ENCODE results near the gene GABRR2.
A peak's percentile ranks its signal among the peaks of the same experiment; 100 is the strongest.

The GABRR2 gene

DNA sequence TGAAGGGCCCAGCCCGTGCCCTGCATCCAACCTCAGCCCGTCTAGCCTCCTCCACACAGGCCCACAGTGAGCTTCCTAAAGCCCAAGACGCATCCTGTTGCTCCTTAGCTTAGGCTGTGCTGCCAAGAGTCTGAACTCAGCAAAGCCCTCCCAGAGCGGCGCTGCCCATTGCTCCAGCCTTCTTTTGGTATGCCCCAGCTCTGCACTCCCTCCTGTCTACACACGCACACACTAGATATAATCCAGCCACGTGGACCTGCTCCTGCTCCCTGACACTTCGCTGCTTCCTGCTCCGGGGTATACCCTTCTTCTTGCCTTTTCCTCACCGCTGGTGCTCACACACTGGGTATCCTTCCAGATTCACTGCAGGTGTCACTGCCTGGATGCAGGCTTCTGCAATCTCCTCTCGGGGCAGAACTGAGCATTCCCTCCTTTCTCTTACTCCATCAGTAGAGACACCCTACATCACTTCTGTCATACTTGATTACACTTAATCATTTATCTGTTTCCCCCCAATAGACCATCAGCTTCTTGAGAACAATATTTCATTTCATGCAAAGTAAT, 23.8 kb downstream of the GABRR2 start:
- DNase-seq (ENCODE audit: low read depth) = no peak

DNA sequence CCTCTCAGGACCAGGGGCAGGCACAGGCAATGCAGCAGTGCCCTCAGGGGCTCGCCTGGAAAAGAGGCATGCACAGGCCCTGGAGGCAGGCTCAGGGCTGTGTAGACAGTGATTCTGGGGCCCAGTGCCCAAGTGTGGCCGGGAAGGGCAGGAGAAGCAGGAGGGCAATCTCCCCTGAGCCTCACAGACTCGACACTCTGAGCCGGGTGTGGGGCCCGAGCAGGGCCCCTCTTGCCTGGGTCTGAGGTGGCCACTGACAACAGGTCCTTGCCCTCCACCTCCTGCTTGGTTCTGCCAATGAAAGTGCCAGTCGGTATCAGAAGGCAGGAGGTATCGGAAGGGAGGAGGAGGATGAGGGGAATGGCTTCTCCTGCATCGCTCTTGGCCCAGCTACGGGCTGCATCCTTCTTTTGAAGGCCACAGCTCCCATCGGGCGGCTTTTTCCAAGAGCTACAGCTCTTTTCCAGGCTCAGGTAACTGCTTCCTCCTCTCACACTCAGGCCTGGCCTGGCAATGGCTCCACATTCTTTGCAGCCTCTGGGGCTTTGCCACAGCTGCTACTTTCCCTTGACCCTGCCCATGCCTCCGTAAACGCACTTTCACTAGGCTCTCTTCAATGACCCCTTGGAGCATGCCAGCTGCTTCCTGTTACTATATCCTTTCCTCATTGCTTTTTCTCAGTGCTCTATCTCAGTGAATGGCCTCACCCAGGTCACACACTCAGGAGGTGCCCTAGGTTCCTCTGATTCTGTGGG, 24.5 kb downstream of the GABRR2 start:
- no peak for DNase-seq (ENCODE audit: low read depth)

DNA sequence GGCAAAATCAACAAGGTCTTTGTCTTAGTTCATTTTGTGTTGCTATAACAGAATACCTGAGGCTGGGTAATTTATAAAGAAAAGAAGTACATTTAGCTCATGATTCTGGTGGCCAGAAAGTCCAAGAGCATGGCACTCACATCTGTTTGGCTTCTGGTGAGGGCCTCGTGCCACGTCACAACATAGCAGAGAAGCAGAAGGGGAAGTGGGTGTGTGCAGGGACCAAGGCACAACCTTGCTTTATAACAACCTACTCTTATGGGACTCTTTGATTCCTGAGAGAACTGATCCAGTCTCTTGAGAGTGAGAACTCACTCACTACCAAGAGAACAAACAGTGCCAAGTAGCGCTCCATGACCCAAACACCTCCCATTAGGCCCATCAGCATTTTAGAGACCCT, 25.4 kb downstream of the GABRR2 start:
- no peak for DNase-seq (ENCODE audit: low read depth)

DNA sequence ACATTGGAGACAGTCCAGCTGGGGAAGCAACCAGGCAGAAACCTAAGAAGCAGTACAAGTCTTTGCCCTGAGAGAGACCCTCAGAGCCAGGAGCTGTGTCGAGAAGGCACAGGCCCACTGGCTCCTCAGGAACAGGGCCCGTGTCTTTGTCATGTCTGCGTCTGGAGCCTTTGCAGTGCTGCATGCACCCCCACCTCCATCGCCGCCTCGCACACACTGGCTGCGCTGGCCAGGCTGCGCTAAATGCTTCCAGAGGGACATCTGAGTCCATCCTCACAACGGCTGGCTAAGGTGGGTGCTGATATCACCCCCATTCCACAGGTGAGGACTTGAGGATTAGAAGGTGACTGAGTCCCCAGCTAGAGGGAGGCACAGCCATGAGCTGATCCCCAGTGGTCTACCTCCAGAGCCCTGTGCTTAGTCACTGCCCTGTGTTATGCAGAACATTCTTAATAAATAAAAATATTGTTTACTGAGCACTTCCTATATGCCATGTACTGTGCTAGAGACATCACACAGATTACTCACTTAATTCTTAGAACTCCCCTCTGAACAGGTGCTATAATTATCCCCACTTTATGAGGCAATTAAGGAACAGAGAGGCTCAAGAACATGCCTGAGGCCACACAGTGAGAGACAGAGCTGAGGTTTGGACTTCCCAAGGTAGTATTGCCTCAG, 27.6 kb downstream of the GABRR2 start:
- DNase-seq (ENCODE audit: low read depth) = no peak

DNA sequence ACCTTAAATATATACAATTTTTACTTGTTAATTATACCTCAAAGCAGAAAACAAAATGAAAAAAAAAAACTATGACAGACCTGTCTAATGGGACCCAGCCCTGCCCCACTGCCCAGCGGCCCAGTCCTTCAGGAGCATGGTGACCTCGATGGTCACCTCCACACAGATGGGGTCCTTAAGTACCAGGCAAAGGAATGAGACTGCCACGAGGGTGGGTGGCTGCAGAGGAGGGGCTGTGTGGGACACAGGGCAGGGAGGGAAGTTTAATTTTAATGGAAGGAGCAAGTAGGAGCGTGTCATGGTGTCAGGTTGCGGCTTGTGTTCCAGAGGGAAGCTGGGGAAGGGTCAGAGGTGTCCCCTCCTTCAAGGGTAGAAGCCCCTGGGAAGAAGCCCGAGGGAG, 28.6 kb downstream of the GABRR2 start:
- no peak for DNase-seq (ENCODE audit: low read depth)

DNA sequence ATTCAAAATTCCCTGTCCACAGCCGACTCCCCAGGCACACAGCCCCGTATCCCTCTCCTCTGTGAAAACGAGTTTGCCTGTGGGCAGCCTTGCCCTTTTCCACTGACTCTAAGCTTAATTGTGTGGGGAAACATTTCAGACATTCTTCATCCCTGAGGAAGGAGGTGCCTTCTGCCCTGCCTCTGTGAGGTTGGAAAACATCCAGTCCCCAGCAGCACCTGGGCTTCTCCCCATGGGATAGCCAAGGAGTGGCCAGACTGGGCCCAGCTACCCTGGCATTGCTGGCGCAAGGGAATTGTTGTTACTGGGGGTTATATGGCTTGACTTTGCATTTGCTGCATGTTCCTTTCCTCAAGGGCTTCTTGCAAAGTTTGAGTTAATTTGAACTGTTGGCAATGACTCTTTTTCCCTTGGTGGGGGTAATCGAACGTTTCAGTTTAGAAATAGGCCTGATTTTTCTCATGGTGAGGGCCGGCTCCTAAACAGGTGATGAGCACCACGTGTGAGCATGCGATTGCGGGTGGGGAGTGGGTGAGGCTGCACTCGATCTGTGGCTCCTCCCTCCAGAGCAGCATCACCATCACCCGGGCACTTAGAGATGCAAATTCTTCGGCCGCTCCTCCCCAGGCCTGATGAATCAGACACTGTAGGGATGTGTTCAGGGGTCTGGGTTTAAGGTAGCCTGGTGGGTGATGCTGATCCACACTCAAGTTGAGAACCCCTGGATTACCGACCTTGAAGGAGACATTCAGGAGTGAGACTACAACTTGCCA, 29.9 kb downstream of the GABRR2 start:
- DNase-seq (ENCODE audit: low read depth) = no peak

DNA sequence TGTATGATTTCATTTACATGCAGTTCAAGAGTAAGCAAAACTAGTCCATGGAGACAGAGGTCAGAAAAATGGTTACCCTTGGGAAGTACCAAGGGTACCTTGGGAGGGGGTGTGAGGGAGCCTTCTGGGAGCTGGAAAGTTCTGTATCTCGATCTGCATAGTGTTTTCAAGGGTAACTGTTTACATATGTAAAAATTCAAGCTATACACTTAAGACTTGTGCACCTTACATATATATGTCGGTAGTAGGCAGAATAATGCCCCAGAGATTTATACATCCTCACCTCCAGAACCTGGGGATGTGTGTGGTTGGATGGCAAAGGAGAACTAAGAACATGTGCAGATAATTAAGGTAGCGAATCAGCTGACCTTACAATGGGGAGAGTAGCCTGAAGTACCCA, 31.0 kb downstream of the GABRR2 start:
- no peak for DNase-seq (ENCODE audit: low read depth)

DNA sequence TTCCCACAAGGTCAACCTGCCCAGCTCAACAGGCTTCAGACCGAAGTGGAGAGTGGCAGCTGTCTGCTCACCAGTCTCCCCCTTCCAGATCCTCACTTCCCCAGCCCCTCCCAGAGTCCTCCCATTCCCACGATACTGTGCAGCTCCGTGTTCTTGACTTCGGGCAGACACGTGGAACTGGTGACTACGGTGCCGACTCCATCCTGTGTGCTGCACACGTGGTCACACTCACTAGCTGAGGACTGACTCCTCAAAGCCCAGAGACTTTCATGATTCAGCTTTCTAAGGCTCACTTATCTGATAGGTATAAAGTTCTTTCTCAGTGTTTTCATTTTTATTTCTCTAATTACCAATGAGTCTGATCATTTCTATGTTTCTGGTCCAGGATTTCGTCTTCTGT, 32.4 kb downstream of the GABRR2 start:
- no peak for DNase-seq (ENCODE audit: low read depth)

DNA sequence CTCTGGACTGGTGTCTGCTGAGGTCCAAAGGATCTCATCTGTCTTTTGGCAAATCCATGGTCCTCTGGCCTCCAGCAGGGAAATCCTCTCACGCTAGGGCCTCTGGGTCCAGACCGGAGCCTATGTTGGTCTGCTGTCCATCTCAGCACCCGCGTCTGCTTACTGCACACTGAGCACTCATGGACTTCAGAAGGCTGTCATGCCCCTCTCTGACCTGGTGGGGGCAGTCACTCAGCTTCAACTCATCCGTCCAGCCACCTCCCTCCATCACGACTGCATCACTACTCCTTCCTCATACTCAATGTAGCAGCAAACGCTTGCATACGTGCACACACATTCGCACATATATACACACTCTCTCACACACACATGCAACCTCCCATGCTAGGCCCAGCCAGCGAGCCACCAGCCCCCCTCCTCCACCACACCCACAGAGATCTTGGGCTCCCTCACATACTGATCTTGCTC, 33.3 kb downstream of the GABRR2 start:
- DNase-seq (ENCODE audit: low read depth) = peak; percentile 12

DNA sequence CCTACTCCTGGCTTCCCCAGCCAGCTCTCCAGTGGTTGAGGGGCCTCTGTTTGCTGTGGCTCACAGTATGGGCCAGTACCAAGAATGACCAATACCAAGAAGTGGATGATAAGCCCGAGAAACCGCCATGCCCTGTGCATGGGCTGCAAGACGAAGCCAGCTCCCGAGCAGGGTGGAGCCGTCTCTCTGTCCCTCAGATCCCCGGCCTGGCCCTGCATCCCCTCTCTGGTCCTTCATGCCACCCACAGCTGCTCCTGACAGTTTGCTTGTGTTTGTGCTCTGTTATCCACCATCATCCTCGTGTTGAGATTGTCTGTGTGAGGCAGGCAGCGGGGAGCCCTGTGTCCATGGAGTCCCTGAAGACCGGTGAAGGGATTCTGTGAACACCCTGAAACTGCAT, 36.1 kb downstream of the GABRR2 start:
- DNase-seq (ENCODE audit: low read depth) = no peak

DNA sequence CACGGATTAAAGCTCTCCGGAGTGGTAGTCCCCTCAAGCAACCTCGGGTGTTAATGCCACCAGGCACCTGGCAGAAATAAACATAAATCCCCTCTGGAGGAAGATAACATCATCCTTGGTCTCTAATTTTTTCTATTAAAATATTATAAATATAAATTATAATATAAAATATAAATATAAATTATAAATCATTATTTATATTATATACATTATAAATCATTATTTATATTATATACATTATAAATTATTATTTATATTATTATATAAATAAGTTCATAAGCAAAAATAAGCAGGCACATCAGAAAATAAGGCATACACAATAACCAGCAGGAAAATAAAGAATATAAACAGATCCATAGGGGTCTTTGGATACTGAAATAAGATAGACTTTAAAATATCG, 39.2 kb downstream of the GABRR2 start:
- no peak for DNase-seq (ENCODE audit: low read depth)

DNA sequence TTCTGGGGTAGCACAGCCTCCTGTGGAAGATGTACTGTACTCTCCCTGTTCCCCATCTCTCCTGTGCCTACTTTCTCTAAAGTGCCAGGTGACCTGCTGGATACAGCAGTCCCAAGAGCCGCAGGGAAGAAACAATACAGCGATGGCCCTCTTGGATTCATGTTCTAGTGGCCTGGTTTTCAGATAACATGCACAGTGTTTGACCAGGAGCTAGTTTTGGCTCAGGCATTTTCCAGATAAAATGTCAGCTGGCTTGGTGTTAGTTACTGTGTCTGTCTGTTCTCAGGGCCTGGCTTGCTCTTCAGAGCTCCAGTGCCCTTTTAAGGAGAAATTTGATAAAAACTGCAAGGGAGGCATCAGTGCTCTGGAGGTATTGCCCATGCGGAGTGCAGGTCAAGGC, 41.3 kb downstream of the GABRR2 start:
- no peak for DNase-seq (ENCODE audit: low read depth)

DNA sequence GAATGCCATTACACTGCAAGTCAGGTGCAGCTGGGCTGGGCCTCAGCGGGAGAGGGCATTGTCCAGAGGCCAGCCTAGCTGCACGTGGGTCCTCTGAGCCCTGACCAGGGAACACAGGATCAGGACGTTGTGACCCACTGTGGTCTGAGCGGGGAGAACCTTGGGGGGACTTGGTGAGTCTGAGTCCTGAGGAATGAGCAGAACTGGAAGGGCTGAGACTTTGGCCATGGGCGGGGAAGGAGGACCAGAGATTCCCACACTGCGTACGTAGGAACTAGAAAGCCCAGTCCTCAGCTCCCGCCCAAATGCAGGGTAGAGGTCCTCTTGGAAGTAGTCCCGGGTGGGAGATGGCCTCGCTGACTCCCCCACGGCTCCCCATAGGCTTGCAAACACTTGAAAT, 42.5 kb downstream of the GABRR2 start:
- no peak for DNase-seq (ENCODE audit: low read depth)

DNA sequence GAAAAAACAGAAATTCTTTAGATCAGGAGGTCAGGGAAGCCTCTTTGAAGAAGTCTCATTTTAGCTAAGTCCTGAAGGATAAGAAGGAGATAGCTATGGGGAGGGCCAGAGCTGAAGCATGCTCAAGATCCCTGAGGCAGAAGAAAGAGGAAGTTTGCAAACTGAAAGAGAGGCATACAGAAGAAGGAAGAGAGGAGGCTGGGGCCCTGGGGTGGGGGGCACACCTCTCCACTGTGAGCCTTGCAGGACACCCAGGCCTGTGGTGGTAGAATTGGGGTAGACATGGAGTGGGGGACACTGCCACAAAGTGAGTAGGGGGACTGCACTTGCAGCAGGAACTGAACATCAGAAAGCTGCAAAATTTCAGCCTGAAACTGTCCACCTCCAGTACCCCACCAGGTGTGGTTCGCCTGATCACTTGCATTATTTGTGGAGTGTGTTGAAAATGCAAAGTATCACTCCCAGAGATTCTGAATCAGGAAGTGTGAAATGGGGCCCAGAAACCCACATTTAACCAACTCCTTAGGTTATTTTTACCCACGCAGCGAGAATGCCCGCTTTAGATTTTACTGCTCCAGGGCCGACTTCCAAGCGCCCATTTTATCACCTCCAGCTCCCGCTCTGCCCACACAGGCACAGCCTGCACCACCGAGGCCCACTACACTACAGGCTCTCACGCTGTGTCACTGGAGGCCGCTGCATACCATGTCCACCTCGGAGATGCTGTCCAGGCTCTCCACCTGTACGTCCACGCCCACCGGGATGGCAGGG, 44.0 kb downstream of the GABRR2 start:
- DNase-seq (ENCODE audit: low read depth) = no peak

DNA sequence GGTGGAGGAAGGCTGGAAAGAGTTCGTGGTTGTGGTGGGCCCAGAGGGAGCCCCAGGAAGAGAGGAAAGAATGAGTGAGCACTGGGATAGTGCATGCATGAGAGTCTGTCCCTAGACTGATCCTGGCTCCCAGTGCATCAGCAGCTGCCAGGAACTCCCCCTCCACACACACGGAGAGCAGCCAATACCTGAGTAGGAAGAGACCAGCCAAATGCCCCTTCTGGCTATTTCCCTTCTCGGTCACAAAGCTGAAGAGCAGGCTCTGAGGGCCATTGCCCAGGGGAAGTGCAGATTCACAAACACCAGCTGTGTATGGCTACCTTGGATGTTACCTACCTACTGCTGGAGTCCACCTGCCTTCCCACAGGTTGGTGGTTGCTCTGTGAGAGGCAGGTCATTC, 45.1 kb downstream of the GABRR2 start:
- no peak for DNase-seq (ENCODE audit: low read depth)

DNA sequence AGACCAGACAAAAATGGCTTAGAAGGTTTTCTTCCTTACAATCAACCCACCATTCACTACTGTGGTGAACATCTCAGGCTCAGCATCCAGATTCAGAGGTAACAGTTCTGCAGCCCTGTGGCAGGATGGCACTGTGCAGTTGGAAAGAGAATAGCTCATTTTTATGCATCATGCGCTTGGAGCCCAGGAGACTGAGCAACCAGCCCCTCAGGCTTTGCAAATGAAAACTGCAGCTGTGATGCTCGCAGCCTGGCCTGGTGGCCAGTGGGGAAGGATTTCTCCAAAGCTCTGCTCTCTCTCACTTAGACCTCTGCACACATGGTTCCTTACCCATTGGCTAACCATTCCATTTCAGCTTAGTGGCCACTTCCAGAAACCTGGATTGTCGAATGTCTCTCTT, 45.8 kb downstream of the GABRR2 start:
- no peak for DNase-seq (ENCODE audit: low read depth)

DNA sequence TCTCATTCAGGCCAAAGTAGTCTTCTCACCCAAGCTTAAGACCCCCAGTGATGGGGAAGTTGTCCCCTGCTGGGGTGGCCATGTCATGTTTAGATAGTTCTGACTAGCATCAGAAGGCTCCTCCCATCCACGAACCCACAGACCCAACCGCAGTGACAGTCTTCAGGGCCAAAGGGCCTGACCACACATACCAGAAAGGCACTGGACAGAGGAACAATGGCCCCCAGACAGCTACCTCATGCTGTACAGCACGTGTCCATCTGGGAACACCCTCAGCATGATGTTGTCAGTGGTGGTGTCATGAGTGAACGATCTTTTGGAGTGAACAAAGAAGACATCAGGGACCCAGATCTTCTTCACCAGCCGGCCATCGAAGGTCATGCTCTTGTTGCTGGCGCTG, 46.3 kb downstream of the GABRR2 start:
- no peak for DNase-seq (ENCODE audit: low read depth)

DNA sequence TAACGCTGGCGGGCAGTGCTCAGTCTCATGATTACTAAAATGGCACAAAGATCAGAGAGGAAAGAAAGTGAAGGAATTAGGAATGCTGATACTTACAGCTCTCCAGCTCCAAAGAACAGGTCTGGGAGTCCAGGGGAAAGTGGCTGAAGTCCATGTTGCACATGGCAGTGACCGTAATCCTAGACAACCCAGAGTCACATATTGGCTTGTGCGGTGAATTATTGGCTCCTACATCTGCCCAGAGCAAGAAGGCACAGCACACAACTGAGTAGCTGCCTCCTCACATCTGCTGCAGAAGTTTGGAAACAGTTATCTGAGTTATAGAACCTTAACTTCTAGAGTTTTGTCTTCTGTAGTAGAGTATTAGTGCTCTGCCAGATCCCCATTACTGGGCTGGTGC, 47.2 kb downstream of the GABRR2 start:
- DNase-seq (ENCODE audit: low read depth) = no peak

DNA sequence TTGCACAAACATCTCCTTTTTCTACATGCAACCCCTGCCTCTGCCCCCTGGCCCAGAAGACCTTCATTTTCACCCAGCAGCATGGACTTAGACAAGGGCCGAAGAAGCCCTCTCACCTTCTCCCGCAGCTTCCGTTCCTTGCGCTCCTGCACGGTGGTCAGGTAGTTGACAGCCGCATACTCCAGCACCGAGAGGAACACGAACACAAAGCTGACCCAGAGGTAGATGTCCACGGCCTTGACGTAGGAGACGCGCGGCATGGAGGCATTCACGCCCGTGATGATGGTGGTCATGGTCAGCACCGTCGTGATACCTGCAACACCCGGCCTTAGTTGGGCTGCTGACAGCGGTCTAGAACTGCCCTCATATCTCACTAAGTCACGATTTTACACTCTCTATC, 50.8 kb downstream of the GABRR2 start:
- no peak for DNase-seq (ENCODE audit: low read depth)

DNA sequence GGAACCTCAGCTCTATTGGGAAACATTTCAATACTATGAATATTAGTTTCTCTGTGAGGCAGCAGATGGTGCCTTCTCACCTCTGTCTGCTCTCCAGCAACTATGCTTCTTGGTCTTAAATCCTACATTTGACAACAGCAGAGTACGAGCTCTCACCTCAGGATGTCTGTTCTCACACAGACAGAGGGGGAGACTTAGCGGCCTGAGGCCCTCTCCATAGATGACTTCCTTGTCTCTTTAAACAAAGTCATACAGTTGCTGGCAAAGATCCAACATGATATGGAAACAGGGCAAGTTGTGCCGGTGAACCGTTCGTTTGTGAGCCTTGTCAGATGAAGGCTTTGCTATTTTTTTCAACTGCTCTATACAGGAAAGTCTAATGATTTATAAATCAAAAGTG, 54.3 kb downstream of the GABRR2 start:
- DNase-seq (ENCODE audit: low read depth) = no peak

DNA sequence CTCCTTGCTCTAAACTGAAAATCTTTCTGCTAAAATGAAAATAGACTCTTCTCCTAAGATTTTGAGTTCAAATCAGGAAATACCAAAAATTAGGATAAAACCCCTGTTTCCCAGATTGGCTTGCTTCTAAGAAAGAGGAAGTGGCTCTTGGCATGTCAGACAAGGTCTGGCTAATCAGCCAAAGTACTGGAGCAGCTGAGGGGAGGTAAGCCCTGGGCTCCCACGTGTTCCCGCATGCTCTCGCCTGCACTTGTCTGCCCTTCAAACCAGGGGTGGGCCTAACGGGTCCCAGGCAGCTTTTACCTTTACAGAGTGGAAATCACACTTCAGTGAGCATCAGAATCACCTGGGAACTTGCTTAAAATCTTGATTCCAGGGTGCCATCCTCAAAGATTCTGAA, 54.8 kb downstream of the GABRR2 start:
- no peak for DNase-seq (ENCODE audit: low read depth)

DNA sequence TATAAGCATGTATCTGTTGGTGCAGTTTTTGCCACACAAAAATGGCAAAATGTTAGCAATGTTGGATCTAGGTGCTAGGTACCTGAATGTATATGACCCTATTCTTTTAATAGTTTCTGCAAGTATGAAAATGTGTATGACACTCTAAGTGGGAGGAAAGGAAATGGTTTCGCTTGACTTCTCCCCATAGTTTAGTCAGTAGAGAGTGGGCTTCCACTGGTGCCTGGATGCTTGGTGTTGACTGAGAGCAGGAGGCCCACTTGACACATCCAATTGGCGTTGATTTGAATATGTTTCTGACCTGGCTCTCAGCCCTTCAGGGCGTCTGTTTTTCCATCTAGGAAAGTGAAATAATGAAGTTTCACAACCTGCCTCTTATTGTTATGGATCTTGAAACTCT, 56.2 kb downstream of the GABRR2 start:
- no peak for DNase-seq (ENCODE audit: low read depth)

All from fibroblast of the conjunctiva (primary cell).